ENCODE results near the gene MAF. TPM values are rescaled to one million over a fixed set of nuclear protein-coding genes. Genes with fewer than 3 reads are reported as not detected.

Gene MAF
- total RNA-seq, 1 donor from 2014 or later = 11.5 TPM

GRCh38 chr16:79587296-79587695 is 13.2 kb downstream of the MAF start:
- H3K27me3 ChIP-seq (ENCODE audit: low read depth) = peaks cover 28% of the 10 kb centered on the region
- H3K4me3 ChIP-seq = no peak overlapping the region
- H3K27ac ChIP-seq (replicated peaks) = no peak overlapping the region
- intact Hi-C loops (cut with micrococcal nuclease) = no loop called here
- peaks cover 20% of the 10 kb centered on the region for H3K4me1 ChIP-seq
- no peaks in the 10 kb centered on the region for H3K9me3 ChIP-seq (replicated peaks)
- TF ChIP-seq CTCF (IDR thresholded peaks at IDR 0.05; ENCODE audit: borderline replicate concordance) = no peak
- DNase-seq = no peak
- no peaks in the 10 kb centered on the region for H3K36me3 ChIP-seq

- TF ChIP-seq CTCF (IDR thresholded peaks at IDR 0.05; ENCODE audit: borderline replicate concordance) = no peak
- no peak for DNase-seq
- Histone ChIP-seq H3K4me1 (no peaks in the 10 kb centered on the region), H3K27me3 (ENCODE audit: low read depth) (peaks cover 39% of the 10 kb centered on the region), H3K9me3 (replicated peaks) (no peaks in the 10 kb centered on the region), H3K36me3 (no peaks in the 10 kb centered on the region), H3K27ac (replicated peaks) (no peak overlapping the region), H3K4me3 (no peak overlapping the region)
- intact Hi-C loops (cut with micrococcal nuclease) = no loop called here
Measured at GRCh38 chr16:79582789-79583188, 17.7 kb downstream of the MAF start.

DNA sequence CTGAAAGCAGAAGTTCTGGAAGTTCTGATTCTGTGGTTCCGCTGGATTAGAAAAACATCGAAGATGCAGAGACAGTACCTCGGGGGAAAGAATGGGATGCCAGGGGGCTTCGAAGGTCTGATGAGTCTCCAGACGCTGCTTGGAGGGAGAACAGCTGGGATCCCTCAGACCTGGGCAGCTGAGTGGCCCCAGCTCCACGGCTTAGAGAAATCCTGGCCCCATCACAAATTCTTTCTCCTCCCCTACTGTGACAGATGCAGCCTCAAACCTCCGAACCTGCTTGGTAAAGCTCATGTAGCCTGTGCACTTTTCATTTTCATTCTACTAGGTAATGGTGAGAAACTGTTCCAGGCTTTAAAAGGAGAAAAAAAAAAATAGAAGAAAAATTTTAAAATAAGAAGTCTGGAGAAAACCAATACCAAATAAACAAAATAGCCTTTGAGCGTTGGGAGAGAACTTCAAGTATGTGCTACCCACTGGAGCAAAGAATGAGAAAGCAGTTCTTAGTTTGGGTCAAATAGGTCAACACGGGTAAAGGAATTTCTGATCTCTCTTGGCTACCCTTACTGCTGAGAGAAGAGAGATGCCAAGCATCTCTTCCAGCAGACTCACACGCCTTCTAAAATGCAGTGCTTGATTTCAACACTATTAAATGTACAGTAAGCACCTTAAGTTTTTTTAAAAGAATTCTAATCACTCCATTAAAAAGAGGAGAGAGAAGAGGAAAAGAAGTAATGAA is 19.9 kb downstream of the MAF start:
- H3K4me1 ChIP-seq = no peaks in the 10 kb centered on the region
- TF ChIP-seq CTCF (IDR thresholded peaks at IDR 0.05; ENCODE audit: borderline replicate concordance) = no peak
- DNase-seq = no peak
- H3K36me3 ChIP-seq = no peaks in the 10 kb centered on the region
- no peak overlapping the region for H3K4me3 ChIP-seq
- peaks cover 50% of the 10 kb centered on the region for H3K27me3 ChIP-seq (ENCODE audit: low read depth)
- intact Hi-C loops (cut with micrococcal nuclease) = no loop called here
- no peak overlapping the region for H3K27ac ChIP-seq (replicated peaks)
- H3K9me3 ChIP-seq (replicated peaks) = no peaks in the 10 kb centered on the region

DNA sequence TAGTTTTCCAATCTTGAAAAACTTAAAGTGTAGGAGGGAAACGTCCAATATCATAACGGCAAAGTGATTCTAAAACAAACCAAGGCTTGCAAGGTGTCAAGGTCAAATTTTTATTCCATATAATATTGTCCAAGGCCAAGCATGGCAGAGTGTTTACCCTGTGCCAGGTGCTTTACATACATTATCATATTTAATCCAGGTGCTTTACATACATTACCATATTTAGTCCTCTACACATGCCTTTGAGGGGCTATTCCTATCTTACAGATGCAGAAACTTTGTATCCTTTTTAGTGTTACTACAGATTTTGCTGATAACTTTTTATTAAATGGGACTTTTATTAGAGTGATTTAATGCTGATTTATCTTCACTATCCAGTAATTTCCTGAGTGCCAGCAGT is 23.9 kb downstream of the MAF start:
- Histone ChIP-seq H3K27ac (replicated peaks) (no peak overlapping the region), H3K9me3 (replicated peaks) (no peaks in the 10 kb centered on the region), H3K4me3 (no peak overlapping the region), H3K36me3 (no peaks in the 10 kb centered on the region), H3K4me1 (peaks cover 8% of the 10 kb centered on the region), H3K27me3 (ENCODE audit: low read depth) (peaks cover 44% of the 10 kb centered on the region)
- no peak for TF ChIP-seq CTCF (IDR thresholded peaks at IDR 0.05; ENCODE audit: borderline replicate concordance)
- DNase-seq = no peak
- intact Hi-C loops (cut with micrococcal nuclease) = no loop called here

GRCh38 chr16:79573884-79574283 is 26.7 kb downstream of the MAF start:
- H3K36me3 ChIP-seq = no peaks in the 10 kb centered on the region
- intact Hi-C loops (cut with micrococcal nuclease) = no loop called here
- H3K4me1 ChIP-seq = peaks cover 14% of the 10 kb centered on the region
- H3K4me3 ChIP-seq = no peak overlapping the region
- no peaks in the 10 kb centered on the region for H3K9me3 ChIP-seq (replicated peaks)
- H3K27me3 ChIP-seq (ENCODE audit: low read depth) = peaks cover 31% of the 10 kb centered on the region
- TF ChIP-seq CTCF (IDR thresholded peaks at IDR 0.05; ENCODE audit: borderline replicate concordance) = no peak
- H3K27ac ChIP-seq (replicated peaks) = no peak overlapping the region
- no peak for DNase-seq

Data from left ventricle myocardium inferior (tissue), 1 donor.